ENCODE results near the gene LEMD3.
A peak's percentile ranks its signal among the peaks of the same experiment; 100 is the strongest.

The LEMD3 gene

DNA sequence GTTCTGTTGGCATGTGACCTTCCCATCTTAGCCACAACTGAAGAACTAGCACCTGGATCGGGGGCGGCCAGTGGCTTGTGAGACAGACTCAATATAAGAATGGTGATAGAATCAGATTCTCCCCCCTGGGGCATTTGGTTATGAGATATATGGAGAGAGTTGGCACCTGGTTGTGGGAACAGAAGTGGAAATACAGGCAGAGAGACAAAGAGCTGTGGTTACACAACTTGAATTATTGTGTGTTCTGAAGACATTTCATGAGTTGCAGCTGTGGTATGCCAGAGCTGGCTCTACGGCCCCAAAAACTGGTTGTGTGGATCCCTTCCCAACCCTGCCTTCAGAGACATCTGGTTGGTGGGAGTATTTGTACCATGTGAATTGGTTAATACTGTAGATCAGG is 106.2 kb downstream of the LEMD3 start:
- TF ChIP-seq, protein P1, sequence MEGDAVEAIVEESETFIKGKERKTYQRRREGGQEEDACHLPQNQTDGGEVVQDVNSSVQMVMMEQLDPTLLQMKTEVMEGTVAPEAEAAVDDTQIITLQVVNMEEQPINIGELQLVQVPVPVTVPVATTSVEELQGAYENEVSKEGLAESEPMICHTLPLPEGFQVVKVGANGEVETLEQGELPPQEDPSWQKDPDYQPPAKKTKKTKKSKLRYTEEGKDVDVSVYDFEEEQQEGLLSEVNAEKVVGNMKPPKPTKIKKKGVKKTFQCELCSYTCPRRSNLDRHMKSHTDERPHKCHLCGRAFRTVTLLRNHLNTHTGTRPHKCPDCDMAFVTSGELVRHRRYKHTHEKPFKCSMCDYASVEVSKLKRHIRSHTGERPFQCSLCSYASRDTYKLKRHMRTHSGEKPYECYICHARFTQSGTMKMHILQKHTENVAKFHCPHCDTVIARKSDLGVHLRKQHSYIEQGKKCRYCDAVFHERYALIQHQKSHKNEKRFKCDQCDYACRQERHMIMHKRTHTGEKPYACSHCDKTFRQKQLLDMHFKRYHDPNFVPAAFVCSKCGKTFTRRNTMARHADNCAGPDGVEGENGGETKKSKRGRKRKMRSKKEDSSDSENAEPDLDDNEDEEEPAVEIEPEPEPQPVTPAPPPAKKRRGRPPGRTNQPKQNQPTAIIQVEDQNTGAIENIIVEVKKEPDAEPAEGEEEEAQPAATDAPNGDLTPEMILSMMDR (IDR thresholded peaks at IDR 0.05; ENCODE audit: insufficient read depth, low read depth, low read length, missing control alignments), result no peak
- DNase-seq (ENCODE audit: low read depth), result peak; percentile 46
- H3K4me3 ChIP-seq (ENCODE audit: low read length), result no peak overlapping the region

DNA sequence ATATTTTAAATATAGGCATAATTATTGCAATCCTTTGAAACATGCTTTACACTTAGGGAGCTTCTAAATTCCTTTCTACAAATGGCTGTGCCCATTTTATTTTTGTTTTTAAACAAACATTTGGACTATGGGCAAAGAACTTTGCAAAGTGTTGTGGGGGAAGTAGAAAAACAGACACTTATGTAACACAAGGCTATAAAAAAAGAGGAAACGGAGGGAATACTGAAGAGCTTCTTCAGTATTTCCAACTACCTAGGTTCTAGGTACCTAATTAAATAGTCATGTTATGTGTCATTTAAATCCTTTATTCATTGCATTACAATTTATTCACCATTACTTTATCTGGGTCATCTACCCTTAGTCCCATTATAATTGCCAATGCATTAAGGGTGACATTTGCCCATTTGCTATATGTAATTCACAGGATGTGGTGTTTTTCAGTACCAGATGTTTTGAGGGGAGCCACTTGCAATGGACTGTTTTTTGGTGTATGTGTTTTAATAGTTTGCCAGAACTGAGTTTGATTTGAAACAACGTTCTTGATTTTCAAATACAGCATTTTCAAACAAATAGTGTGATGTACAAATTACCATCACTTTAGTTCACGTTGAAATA is 107.6 kb downstream of the LEMD3 start:
- TF ChIP-seq, protein P1 (IDR thresholded peaks at IDR 0.05; ENCODE audit: insufficient read depth, low read depth, low read length, missing control alignments), result no peak
- DNase-seq (ENCODE audit: low read depth), result no peak
- no peak overlapping the region for H3K4me3 ChIP-seq (ENCODE audit: low read length)

DNA sequence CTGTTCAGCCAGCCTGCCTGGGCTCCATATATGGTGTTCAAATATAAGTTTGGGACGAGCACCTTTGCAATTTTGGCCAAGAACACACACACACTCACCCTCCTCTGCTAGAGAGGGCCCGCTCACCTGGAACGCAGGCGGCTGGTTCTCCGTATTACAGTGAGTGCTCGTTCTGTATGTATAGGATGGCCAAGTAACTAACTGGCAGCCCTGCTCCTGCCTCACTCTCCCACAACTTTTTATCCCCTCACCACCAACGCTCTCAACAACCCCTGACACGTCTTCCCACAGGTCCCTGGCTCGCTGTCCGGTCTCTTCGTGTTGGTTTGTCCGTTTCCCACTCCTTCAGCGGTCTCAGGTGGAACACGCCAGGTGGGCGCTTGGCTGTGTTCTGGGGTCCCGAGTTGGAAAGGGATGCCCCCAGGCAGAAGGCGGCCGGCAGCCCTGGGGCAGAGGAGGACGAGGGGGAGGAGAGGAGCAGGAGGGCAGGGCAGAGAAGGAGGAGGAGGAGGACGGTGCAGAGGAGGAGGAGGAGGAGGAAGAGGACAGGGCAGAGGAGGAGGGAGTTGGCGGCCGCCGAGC is 108.7 kb downstream of the LEMD3 start:
- peak overlapping the region; percentile 66 for H3K4me3 ChIP-seq (ENCODE audit: low read length)
- no peak for DNase-seq (ENCODE audit: low read depth)
- TF ChIP-seq, protein P1 (IDR thresholded peaks at IDR 0.05; ENCODE audit: insufficient read depth, low read depth, low read length, missing control alignments), result no peak

DNA sequence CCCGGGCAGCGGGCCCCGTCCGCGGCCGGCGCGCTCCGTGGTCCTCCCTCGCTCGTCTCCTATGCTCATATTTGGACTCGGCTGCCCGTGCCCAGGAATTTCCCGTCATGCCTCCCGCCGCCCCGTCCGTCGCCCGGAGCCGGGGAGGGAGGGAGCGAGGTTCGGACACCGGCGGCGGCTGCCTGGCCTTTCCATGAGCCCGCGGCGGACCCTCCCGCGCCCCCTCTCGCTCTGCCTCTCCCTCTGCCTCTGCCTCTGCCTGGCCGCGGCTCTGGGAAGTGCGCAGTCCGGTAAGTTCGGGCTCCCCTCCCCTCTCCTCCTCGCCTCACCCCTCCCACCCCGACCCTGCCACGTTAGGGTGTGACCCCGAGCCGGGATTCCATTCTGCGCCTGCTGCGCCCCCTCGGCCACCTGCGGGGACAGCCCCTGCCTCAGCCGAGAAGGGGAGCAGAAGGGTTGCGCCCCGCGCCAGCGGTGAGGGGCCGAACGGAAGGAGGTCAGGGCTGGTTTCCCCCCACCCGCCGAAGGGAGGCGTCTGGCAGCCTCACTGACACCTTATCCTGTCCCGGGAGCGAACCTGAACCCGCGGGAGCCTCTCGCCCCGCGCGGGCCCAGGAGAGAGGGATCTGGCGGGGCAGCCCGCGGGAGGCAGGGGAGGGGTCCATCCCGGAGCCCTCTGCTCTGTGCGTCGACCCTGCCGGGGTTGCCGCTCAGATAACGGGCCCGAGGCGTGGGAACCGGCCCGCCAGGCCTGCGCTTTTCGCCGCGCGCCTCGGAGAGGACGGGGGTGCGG is 109.4 kb downstream of the LEMD3 start, which contains the start of gene MSRB3:
MSRB3 (plus strand) TSS at position 108 of the 793 bp plus-strand sequence. CDS start 29,897 bp downstream, outside the sequence.
- peak; percentile 60 for DNase-seq (ENCODE audit: low read depth)
- H3K4me3 ChIP-seq (ENCODE audit: low read length), result peak within 1 kb of the TSS; percentile 66
- TF ChIP-seq, protein P1 (IDR thresholded peaks at IDR 0.05; ENCODE audit: insufficient read depth, low read depth, low read length, missing control alignments), result no peak

DNA sequence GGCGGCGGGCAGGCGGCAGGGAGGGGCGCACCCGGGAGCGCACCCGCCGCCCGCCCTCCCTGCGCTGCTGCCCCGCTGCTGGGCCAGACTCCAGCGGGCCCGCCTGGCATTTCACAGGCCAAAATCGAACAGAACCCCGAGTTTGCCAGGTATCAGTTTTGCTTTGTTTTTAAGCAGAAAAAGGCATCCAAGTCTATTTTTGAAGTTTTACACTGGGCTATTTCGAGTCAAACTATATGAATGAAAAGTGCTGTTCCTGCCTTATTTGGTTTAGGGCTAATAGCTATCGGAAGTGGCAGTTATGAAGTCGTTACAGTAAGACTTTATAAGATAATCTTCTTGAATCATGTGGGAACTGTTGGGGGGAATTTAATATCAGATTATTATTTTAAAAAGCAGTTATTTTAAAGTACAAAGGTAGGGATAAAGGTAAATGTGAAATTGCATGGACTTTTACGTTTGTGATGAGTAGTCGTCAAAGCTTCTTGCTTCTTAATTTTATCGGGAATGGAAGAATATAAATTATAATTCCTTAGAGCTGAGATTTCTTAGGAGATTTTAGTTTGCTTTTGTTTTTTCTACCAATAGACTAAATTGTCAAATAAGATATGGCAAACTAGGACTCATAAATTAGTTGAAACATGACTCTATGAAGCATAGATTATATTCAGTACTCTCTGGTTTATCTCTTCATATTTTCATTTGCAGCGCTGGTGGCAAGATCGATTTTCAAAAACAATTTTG is 110.2 kb downstream of the LEMD3 start:
- H3K4me3 ChIP-seq (ENCODE audit: low read length), result peak overlapping the region; percentile 26
- no peak for DNase-seq (ENCODE audit: low read depth)
- TF ChIP-seq, protein P1 (IDR thresholded peaks at IDR 0.05; ENCODE audit: insufficient read depth, low read depth, low read length, missing control alignments), result no peak

DNA sequence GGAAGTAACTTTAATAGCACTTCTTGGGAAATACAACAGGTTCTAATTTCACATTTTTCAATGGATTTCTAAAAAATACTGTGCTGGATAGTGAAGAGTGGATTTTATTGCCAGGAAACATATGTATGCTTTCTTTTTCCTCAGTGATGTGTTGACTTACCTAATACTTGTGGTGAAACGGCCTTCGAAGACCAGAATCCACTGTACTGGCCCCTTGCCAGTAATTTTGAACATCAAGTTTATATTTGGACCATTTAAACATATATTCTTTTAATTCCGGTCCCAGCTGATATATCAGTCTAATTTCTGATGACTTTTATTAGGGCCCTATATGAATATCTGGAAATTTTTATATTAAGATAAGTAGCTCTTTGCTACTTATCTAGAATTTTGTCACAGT is 110.9 kb downstream of the LEMD3 start:
- H3K4me3 ChIP-seq (ENCODE audit: low read length), result no peak overlapping the region
- TF ChIP-seq, protein P1 (IDR thresholded peaks at IDR 0.05; ENCODE audit: insufficient read depth, low read depth, low read length, missing control alignments), result no peak
- DNase-seq (ENCODE audit: low read depth), result no peak

Data from epithelial cell of esophagus (primary cell).